H1 (cell line): Measurements from ENCODE around the gene PRPS1. TPM values are rescaled to one million over a fixed set of nuclear protein-coding genes. Genes with fewer than 3 reads are reported as not detected.

Source experiments
- CTCF ChIA-PET: fragments of 300-600 bp; sonication (Branson Sonifier 250); formaldehyde crosslinking; loops from one replicate; lab custom pipeline; 2021; ENCODE audit not compliant: partially characterized antibody; lab: Charles Lee
- POLR2A ChIA-PET: fragments of 300-600 bp; sonication (Branson Sonifier 250); formaldehyde crosslinking; loops from one replicate; lab custom pipeline; 2021; ENCODE audit warnings: inconsistent platforms; ENCODE audit not compliant: partially characterized antibody; lab: Charles Lee
- DNase-seq, 2 experiments: peaks; one replicate each; pipeline versions ENCODE4 v3.0.0 to v3.0.0-alpha.2; 2010 to 2022; ENCODE audit warnings: low spot score in 2 of 2, low read depth in 1 of 2, mixed read lengths in 1 of 2
- FAIRE-seq: peaks from 2 replicates; lab custom pipeline; 2011; peaks lifted over from hg19 to GRCh38; lab: Jason Lieb, UNC
- H2AFZ ChIP-seq: 2 replicates; pipeline ENCODE4 v1.8.1; 2012; ENCODE audit warnings: low read length, inconsistent platforms
- H2AK5ac ChIP-seq: 2 replicates; pipeline ENCODE4 v1.6.1; 2013; ENCODE audit warnings: low read depth, low read length
- H2BK120ac ChIP-seq: replicated peaks from 2 replicates; pipeline ENCODE3; 2013; ENCODE audit warnings: low read depth, low read length, inconsistent platforms
- H2BK12ac ChIP-seq: 2 replicates; pipeline ENCODE4 v1.6.1; 2013; ENCODE audit warnings: low read depth, low read length
- H2BK15ac ChIP-seq: 2 replicates; pipeline ENCODE4 v1.6.1; 2013; ENCODE audit warnings: low read length
- H2BK20ac ChIP-seq: 2 replicates; pipeline ENCODE4 v1.6.1; 2013; ENCODE audit warnings: low read length
- H2BK5ac ChIP-seq: 2 replicates; pipeline ENCODE4 v1.6.1; 2013; ENCODE audit warnings: low read depth, low read length
- H3K14ac ChIP-seq: 2 replicates; pipeline ENCODE4 v1.6.1; 2013; ENCODE audit warnings: inconsistent platforms; ENCODE audit not compliant: insufficient read length
- H3K18ac ChIP-seq: 2 replicates; pipeline ENCODE4 v1.6.1; 2013; ENCODE audit warnings: low read length; ENCODE audit errors: extremely low read depth
- H3K23ac ChIP-seq: 2 replicates; pipeline ENCODE4 v1.6.1; 2013; ENCODE audit warnings: inconsistent platforms; ENCODE audit not compliant: insufficient read length
- H3K23me2 ChIP-seq: 2 replicates; pipeline ENCODE4 v1.6.1; 2013; ENCODE audit warnings: low read depth, low read length
- H3K27ac ChIP-seq: 2 replicates; pipeline ENCODE4 v1.6.1; 2011; ENCODE audit warnings: low read depth, low read length, inconsistent platforms
- H3K27me3 ChIP-seq, 4 experiments: replicated peaks in 1 of 4; 1 replicate in 1 of 4; 2 replicates in 3 of 4; pipeline versions ENCODE4 v1.6.1 to v1.8.1; 2011 to 2013; ENCODE audit warnings: low read length in 3 of 4, mild to moderate bottlenecking in 3 of 4, inconsistent platforms in 2 of 4, mixed read lengths in 2 of 4, moderate library complexity in 1 of 4; ENCODE audit not compliant: control insufficient read depth in 3 of 4, insufficient read depth in 3 of 4; ENCODE audit errors: extremely low read depth in 1 of 4
- H3K36me3 ChIP-seq, 4 experiments: 2 replicates each; pipeline versions ENCODE4 v1.6.1 to v1.8.1; 2011 to 2013; ENCODE audit warnings: mild to moderate bottlenecking in 4 of 4, low read length in 3 of 4, moderate library complexity in 2 of 4, control low read depth in 1 of 4, inconsistent platforms in 1 of 4; ENCODE audit not compliant: insufficient read depth in 4 of 4, control insufficient read depth in 2 of 4
- H3K4ac ChIP-seq: replicated peaks from 2 replicates; pipeline ENCODE3; 2013; ENCODE audit warnings: low read length, low read depth, mixed read lengths, inconsistent platforms; ENCODE audit not compliant: insufficient read length
- H3K4me1 ChIP-seq, 4 experiments: replicated peaks in 1 of 4; 1 replicate in 1 of 4; 2 replicates in 3 of 4; pipeline versions ENCODE4 v1.6.1 to v1.8.1; 2011 to 2013; ENCODE audit warnings: low read length in 3 of 4, inconsistent platforms in 2 of 4, mixed read lengths in 1 of 4; ENCODE audit not compliant: insufficient read depth in 4 of 4, control insufficient read depth in 3 of 4
- H3K4me2 ChIP-seq, 2 experiments: 2 replicates each; pipeline versions ENCODE4 v1.6.1 to v1.8.1; 2011 to 2013; ENCODE audit warnings: low read depth in 2 of 2, low read length in 2 of 2, control low read depth in 1 of 2, inconsistent platforms in 1 of 2, mild to moderate bottlenecking in 1 of 2; ENCODE audit not compliant: insufficient read depth in 1 of 2
- H3K4me3 ChIP-seq, 4 experiments: fragments of 200-600, 300-600 bp in 1 of 4; sonication (generic), shearing (Covaris generic), sonication (Bioruptor Twin) in 1 of 4; 2 replicates each; pipeline versions ENCODE4 v1.5.1 to v1.8.1; 2011 to 2016; ENCODE audit warnings: low read length in 4 of 4, low read depth in 3 of 4, control low read depth in 2 of 4, inconsistent platforms in 2 of 4, mild to moderate bottlenecking in 2 of 4, mixed read lengths in 1 of 4, moderate library complexity in 1 of 4; ENCODE audit not compliant: insufficient read depth in 2 of 4; ENCODE audit errors: extremely low read depth in 1 of 4
- H3K56ac ChIP-seq: replicated peaks from 2 replicates; pipeline ENCODE3; 2013; ENCODE audit warnings: low read depth, mild to moderate bottlenecking, mixed read lengths, low read length, inconsistent platforms; ENCODE audit not compliant: insufficient read length
- H3K79me1 ChIP-seq: 2 replicates; pipeline ENCODE4 v1.6.1; 2013; ENCODE audit warnings: low read depth, low read length, control low read depth
- H3K79me2 ChIP-seq, 2 experiments: 2 replicates each; pipeline versions ENCODE4 v1.6.1 to v1.8.1; 2012 to 2013; ENCODE audit warnings: low read length in 2 of 2, mild to moderate bottlenecking in 2 of 2, inconsistent platforms in 1 of 2; ENCODE audit not compliant: insufficient read depth in 2 of 2, control insufficient read depth in 1 of 2
- H3K9ac ChIP-seq, 4 experiments: replicated peaks in 1 of 4; 1 replicate in 1 of 4; 2 replicates in 3 of 4; pipeline versions ENCODE4 v1.6.1 to v1.8.1; 2011 to 2013; ENCODE audit warnings: low read depth in 3 of 4, low read length in 3 of 4, control low read depth in 2 of 4, mild to moderate bottlenecking in 2 of 4, moderate library complexity in 2 of 4, inconsistent platforms in 1 of 4; ENCODE audit errors: extremely low read depth in 1 of 4
- H3K9me3 ChIP-seq, 2 experiments: 2 replicates each; pipeline versions ENCODE4 v1.6.1 to v1.8.1; 2012 to 2013; ENCODE audit warnings: mild to moderate bottlenecking in 2 of 2, moderate library complexity in 2 of 2, control low read depth in 1 of 2, inconsistent platforms in 1 of 2, low read depth in 1 of 2, low read length in 1 of 2, mixed read lengths in 1 of 2; ENCODE audit not compliant: insufficient read depth in 2 of 2
- H4K20me1 ChIP-seq, 2 experiments: replicated peaks in 1 of 2; 2 replicates each; pipeline versions ENCODE3 to v1.8.1; 2011 to 2013; ENCODE audit warnings: inconsistent platforms in 2 of 2, low read length in 2 of 2, mild to moderate bottlenecking in 1 of 2; ENCODE audit not compliant: insufficient read depth in 2 of 2, control insufficient read depth in 1 of 2
- H4K5ac ChIP-seq: 2 replicates; pipeline ENCODE4 v1.6.1; 2013; ENCODE audit warnings: low read length, low read depth, mixed read lengths, inconsistent platforms; ENCODE audit not compliant: insufficient read length
- H4K8ac ChIP-seq: 2 replicates; pipeline ENCODE4 v1.8.0; 2013; ENCODE audit warnings: mild to moderate bottlenecking, moderate library complexity, low read length, inconsistent platforms; ENCODE audit not compliant: insufficient read depth; ENCODE audit errors: extremely low read depth
- H4K91ac ChIP-seq: replicated peaks from 2 replicates; pipeline ENCODE3; 2013; ENCODE audit warnings: low read length, mixed read lengths, inconsistent platforms; ENCODE audit not compliant: insufficient read length
- BACH1 ChIP-seq: IDR thresholded peaks from 2 replicates; pipeline ENCODE4 v1.6.1; 2012; ENCODE audit warnings: low read length, improper control_type of control experiment
- BCL11A ChIP-seq, 2 experiments: IDR thresholded peaks; one replicate each; pipeline ENCODE4 v1.6.1; 2011; ENCODE audit warnings: low read depth in 2 of 2, low read length in 2 of 2, mild to moderate bottlenecking in 2 of 2
- EP300 ChIP-seq, 2 experiments: IDR thresholded peaks; 1 replicate in 1 of 2; 2 replicates in 1 of 2; pipeline ENCODE4 v1.6.1; 2011 to 2012; ENCODE audit warnings: low read depth in 2 of 2, low read length in 2 of 2, mild to moderate bottlenecking in 2 of 2, borderline replicate concordance in 1 of 2, inconsistent platforms in 1 of 2, moderate library complexity in 1 of 2
- GABPA ChIP-seq: IDR thresholded peaks from 2 replicates; pipeline ENCODE4 v1.6.1; 2011; ENCODE audit warnings: mild to moderate bottlenecking, low read length, moderate library complexity, borderline replicate concordance; ENCODE audit not compliant: insufficient read depth
- NRF1 ChIP-seq: IDR thresholded peaks from 2 replicates; pipeline ENCODE4 v1.6.1; 2011; ENCODE audit warnings: mild to moderate bottlenecking, low read depth, low read length, improper control_type of control experiment
- POLR2AphosphoS5 ChIP-seq: IDR thresholded peaks from 2 replicates; pipeline ENCODE4 v1.6.1; 2011; ENCODE audit warnings: low read depth, low read length
- RFX5 ChIP-seq: IDR thresholded peaks from 2 replicates; pipeline ENCODE4 v1.6.1; 2011; ENCODE audit warnings: low read depth, low read length, improper control_type of control experiment, borderline replicate concordance
- SAP30 ChIP-seq: fragments of 300-600 bp; sonication (generic); IDR thresholded peaks from 2 replicates; pipeline ENCODE4 v1.7.1; 2012; ENCODE audit warnings: low read length, moderate library complexity, mild to moderate bottlenecking, inconsistent platforms; ENCODE audit not compliant: insufficient read depth, insufficient replicate concordance
- SP1 ChIP-seq: IDR thresholded peaks from 2 replicates; pipeline ENCODE4 v1.6.1; 2011; ENCODE audit warnings: low read depth, low read length
- SP2 ChIP-seq: IDR thresholded peaks from 2 replicates; pipeline ENCODE4 v1.6.1; 2012; ENCODE audit warnings: mild to moderate bottlenecking, low read length, inconsistent platforms
- SUZ12 ChIP-seq: fragments of 200-600 bp; sonication (generic); IDR thresholded peaks from 2 replicates; pipeline ENCODE4 v1.6.1; 2012; ENCODE audit warnings: mild to moderate bottlenecking, inconsistent platforms, low read length, moderate library complexity, mixed read lengths
- TAF7 ChIP-seq: optimal IDR thresholded peaks from 2 replicates; pipeline ENCODE3; 2011; ENCODE audit warnings: low read depth, mild to moderate bottlenecking, inconsistent platforms, low read length, moderate library complexity, borderline replicate concordance
- WGBS, 2 experiments: shearing (Covaris generic) in 1 of 2; methylation state at CpG; one replicate each; pipeline versions ENCODE4 v1.1.6 to v1.1.7; 2013 to 2015; ENCODE audit warnings: low lambda C conversion rate in 2 of 2, mixed read lengths in 2 of 2, inconsistent platforms in 1 of 2, low coverage in 1 of 2, missing lambda C conversion rate in 1 of 2; ENCODE audit not compliant: insufficient replicate concordance in 2 of 2, insufficient coverage in 1 of 2, insufficient read length in 1 of 2; ENCODE audit errors: extremely low coverage in 1 of 2, missing lambda C conversion rate in 1 of 2; 5-methylcytosine and 5-hydroxymethylcytosine counted together
- polyA plus RNA-seq, 7 experiments: library from polyadenylated mRNA; depleted of rRNA in 3 of 7; stranded (reverse) in 5 of 7; unstranded in 2 of 7; fragments of >200 nt in 5 of 7; fragments of 200-250 nt in 2 of 7; gene quantifications; 1 replicate in 5 of 7; 2 replicates in 1 of 7; 4 replicates in 1 of 7; pipeline versions ENCODE4 v1.2.1 to v1.2.3, GENCODE V29; 2011 to 2013; ENCODE audit warnings: missing spikeins in 2 of 7, mixed read lengths in 2 of 7
- total RNA-seq: library from RNA; stranded (reverse); fragmentation: NEBNext Ultra II Directional; extraction: Animal tissue kit (Norgen Biotek cat#: 25700); gene quantifications from 2 replicates; pipeline ENCODE4 v1.2.1, GENCODE V29; 2021
- TF ChIP-seq, protein P1 (sequence below): IDR thresholded peaks from 2 replicates; pipeline ENCODE4 v1.6.1; 2012; ENCODE audit warnings: inconsistent platforms

The PRPS1 gene
- total and polyA plus RNA-seq, 2 of the 8 experiments (the other 6 are each of a cell fraction or from before 2014, with no cell fraction given), result 90.1 to 110 TPM

DNA sequence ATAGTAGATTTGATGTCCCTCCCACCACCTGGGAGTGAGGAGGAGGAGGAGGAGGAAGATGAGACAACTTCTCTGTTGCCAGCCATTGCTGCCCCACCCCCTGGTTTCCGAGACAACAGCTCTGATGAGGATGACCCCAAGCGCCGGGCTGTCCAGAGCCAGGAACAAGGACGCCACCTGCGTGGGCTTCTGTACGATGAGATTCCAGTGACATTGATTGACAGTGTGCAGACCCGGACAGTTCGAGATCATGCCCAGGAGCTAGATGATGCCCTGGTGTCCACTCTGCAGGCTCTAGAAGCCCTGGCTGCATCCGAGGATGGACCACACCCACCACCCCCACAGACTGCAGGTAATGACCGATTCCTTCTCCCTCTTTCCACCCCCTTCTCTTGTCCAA lies 30.5 kb upstream of the PRPS1 start:
- Histone ChIP-seq H4K5ac (no peak overlapping the region), H3K27ac (no peak overlapping the region), H2BK5ac (no peak overlapping the region), H3K4me3 (no peak overlapping the region), H3K14ac (no peak overlapping the region), H2BK20ac (no peak overlapping the region), H3K23ac (no peak overlapping the region), H3K18ac (no peak overlapping the region), H3K9ac (no peak overlapping the region), H3K4me2 (no peak overlapping the region), H2BK120ac (no peak overlapping the region), H3K27me3 (no peaks in the 10 kb centered on the region), H3K56ac (no peak overlapping the region), H3K9me3 (no peaks in the 10 kb centered on the region), H4K8ac (no peak overlapping the region), H3K79me1 (no peaks in the 10 kb centered on the region), H4K91ac (no peak overlapping the region), H3K4ac (no peak overlapping the region), H3K23me2 (no peaks in the 10 kb centered on the region), H2AFZ (no peak overlapping the region), H2AK5ac (no peak overlapping the region), H3K36me3 (no peaks in the 10 kb centered on the region), H2BK15ac (no peak overlapping the region), H4K20me1 (no peaks in the 10 kb centered on the region), H3K79me2 (no peaks in the 10 kb centered on the region), H3K4me1 (peaks cover 0 to 6% (median 2%) of the 10 kb centered on the region in 4 experiments; a peak in 2 of 7 replicates), H2BK12ac (no peak overlapping the region)
- WGBS, 2 experiments, result 89% methylated on average over 9 of the region's 10 CpGs; no CpG with 5 or more reads in 1 of the 2 experiments
- FAIRE-seq (no peak), DNase-seq (no peak)
- ChIA-PET POLR2A (interaction anchor here (0.7 kb wide), 1 partner anchor 35 kb away, joined by 3 read pairs; no protein-coding TSS in a partner anchor), CTCF (interaction anchor here (0.7 to 1.3 kb wide), 4 partner anchors 13 to 179 kb away, joined by 3 to 5 read pairs (median 3); partner anchors contain the start of gene NCBP2L)
- TF ChIP-seq SP1 (no peak), SUZ12 (no peak), RFX5 (no peak), SP2 (no peak), BCL11A (IDR thresholded peaks at IDR 0.05; ENCODE audit: low read depth in 2 of 2, low read length in 2 of 2) (no peak), SAP30 (no peak), GABPA (no peak), TAF7 (no peak), BACH1 (no peak), NRF1 (no peak), POLR2AphosphoS5 (no peak), EP300 (IDR thresholded peaks at IDR 0.05; ENCODE audit: borderline replicate concordance in 1 of 2, low read depth in 2 of 2, low read length in 2 of 2) (no peak)
- TF ChIP-seq, protein P1, sequence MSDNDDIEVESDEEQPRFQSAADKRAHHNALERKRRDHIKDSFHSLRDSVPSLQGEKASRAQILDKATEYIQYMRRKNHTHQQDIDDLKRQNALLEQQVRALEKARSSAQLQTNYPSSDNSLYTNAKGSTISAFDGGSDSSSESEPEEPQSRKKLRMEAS, result no peak
